22Rv1 (cell line): ENCODE data around the gene UGT2A1.

Experiments used
- CTCF ChIP-seq: fragments of 450-650 bp; IDR thresholded peaks from 2 replicates; pipeline ENCODE4 v1.5.1; 2017; ENCODE audit warnings: mild to moderate bottlenecking
- ZFX ChIP-seq: fragments of 450-650 bp; IDR thresholded peaks from 2 replicates; pipeline ENCODE4 v1.6.1; 2017; ENCODE audit warnings: antibody characterized with exemption, borderline replicate concordance

- no peak for TF ChIP-seq CTCF
- no peak for TF ChIP-seq ZFX
Observed at GRCh38 chr4:69684804-69685203, 31.8 kb upstream of the UGT2A1 start.
